Retina (tissue), 1 donor: ENCODE data around the gene WIZ.

ENCODE experiments used
- DNase-seq: peaks from one replicate; pipeline ENCODE4 v3.0.0-alpha.2; 2016

The WIZ gene

GRCh38 chr19:15371786-15372380 is 77.9 kb downstream of the WIZ start:
- no peak for DNase-seq

- no peak for DNase-seq
Observed at GRCh38 chr19:15371119-15371518, 78.6 kb downstream of the WIZ start.
